HG03060 (cell line): ENCODE results near the gene SLC39A11.
"Not testable (repeated sequence)": the region's sequence is repeated elsewhere in the genome, so short reads cannot be mapped to it uniquely, and the experiment has no call there.

ENCODE experiments used
- ATAC-seq: cut with Tn5 transposase; IDR thresholded peaks from one replicate; pipeline ENCODE4 v1.9.1; 2021; ENCODE audit warnings: low read depth, moderate number of reproducible peaks; ENCODE audit not compliant: unreplicated experiment

Gene SLC39A11

GRCh38 chr17:72773225-72773624 lies 319.3 kb downstream of the SLC39A11 start:
- not testable (repeated sequence) for ATAC-seq

GRCh38 chr17:72772331-72772821 lies 320.1 kb downstream of the SLC39A11 start:
- no peak for ATAC-seq

- ATAC-seq = no peak
Measured at GRCh38 chr17:72771734-72772133, 320.8 kb downstream of the SLC39A11 start.

GRCh38 chr17:72766761-72767356 lies 325.6 kb downstream of the SLC39A11 start:
- no peak for ATAC-seq

GRCh38 chr17:72765368-72766153 lies 326.9 kb downstream of the SLC39A11 start:
- no peak for ATAC-seq

GRCh38 chr17:72764632-72765041 lies 327.9 kb downstream of the SLC39A11 start:
- ATAC-seq = no peak

GRCh38 chr17:72763981-72764380 lies 328.5 kb downstream of the SLC39A11 start:
- ATAC-seq = no peak

- ATAC-seq = not testable (repeated sequence)
Measured at GRCh38 chr17:72761893-72762575, 330.5 kb downstream of the SLC39A11 start.

GRCh38 chr17:72761431-72761830 lies 331.1 kb downstream of the SLC39A11 start:
- no peak for ATAC-seq

GRCh38 chr17:72760368-72760767 lies 332.1 kb downstream of the SLC39A11 start:
- no peak for ATAC-seq

GRCh38 chr17:72759301-72759700 lies 333.2 kb downstream of the SLC39A11 start:
- ATAC-seq = no peak

GRCh38 chr17:72756256-72756655 lies 336.2 kb downstream of the SLC39A11 start:
- no peak for ATAC-seq

GRCh38 chr17:72754513-72754912 lies 338.0 kb downstream of the SLC39A11 start:
- no peak for ATAC-seq

GRCh38 chr17:72751746-72752145 lies 340.7 kb downstream of the SLC39A11 start:
- ATAC-seq = no peak

- ATAC-seq = no peak
Measured at GRCh38 chr17:72749119-72749572, 343.3 kb downstream of the SLC39A11 start.

GRCh38 chr17:72747501-72747900 lies 345.0 kb downstream of the SLC39A11 start:
- ATAC-seq = no peak

- ATAC-seq = no peak
Measured at GRCh38 chr17:72745241-72745640, 347.2 kb downstream of the SLC39A11 start.

- ATAC-seq = no peak
Measured at GRCh38 chr17:72743037-72743467, 349.4 kb downstream of the SLC39A11 start.

GRCh38 chr17:72737151-72737690 lies 355.3 kb downstream of the SLC39A11 start:
- no peak for ATAC-seq

GRCh38 chr17:72735592-72735991 lies 356.9 kb downstream of the SLC39A11 start:
- ATAC-seq = no peak

- no peak for ATAC-seq
Measured at GRCh38 chr17:72735048-72735447, 357.4 kb downstream of the SLC39A11 start.
